ENCODE measurements around the gene CITED4. TPM values are rescaled to one million over a fixed set of nuclear protein-coding genes. Genes with fewer than 3 reads are reported as not detected.

CITED4 gene
- polyA plus RNA-seq, 1 donor from 2014 or later = 2.6 TPM

- no peak overlapping the region for H3K4me3 ChIP-seq (ENCODE audit: low read length)
- no peaks in the 10 kb centered on the region for H3K27me3 ChIP-seq (ENCODE audit: insufficient read depth, low read depth, low read length)
- no peaks in the 10 kb centered on the region for H3K9me3 ChIP-seq (ENCODE audit: low read length)
- no peaks in the 10 kb centered on the region for H4K20me1 ChIP-seq (ENCODE audit: insufficient read depth)
- TF ChIP-seq, protein P1, sequence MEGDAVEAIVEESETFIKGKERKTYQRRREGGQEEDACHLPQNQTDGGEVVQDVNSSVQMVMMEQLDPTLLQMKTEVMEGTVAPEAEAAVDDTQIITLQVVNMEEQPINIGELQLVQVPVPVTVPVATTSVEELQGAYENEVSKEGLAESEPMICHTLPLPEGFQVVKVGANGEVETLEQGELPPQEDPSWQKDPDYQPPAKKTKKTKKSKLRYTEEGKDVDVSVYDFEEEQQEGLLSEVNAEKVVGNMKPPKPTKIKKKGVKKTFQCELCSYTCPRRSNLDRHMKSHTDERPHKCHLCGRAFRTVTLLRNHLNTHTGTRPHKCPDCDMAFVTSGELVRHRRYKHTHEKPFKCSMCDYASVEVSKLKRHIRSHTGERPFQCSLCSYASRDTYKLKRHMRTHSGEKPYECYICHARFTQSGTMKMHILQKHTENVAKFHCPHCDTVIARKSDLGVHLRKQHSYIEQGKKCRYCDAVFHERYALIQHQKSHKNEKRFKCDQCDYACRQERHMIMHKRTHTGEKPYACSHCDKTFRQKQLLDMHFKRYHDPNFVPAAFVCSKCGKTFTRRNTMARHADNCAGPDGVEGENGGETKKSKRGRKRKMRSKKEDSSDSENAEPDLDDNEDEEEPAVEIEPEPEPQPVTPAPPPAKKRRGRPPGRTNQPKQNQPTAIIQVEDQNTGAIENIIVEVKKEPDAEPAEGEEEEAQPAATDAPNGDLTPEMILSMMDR (IDR thresholded peaks at IDR 0.05; ENCODE audit: poor library complexity, severe bottlenecking) = no peak
- no peak for TF ChIP-seq POLR2AphosphoS5 (IDR thresholded peaks at IDR 0.05)
- no peak for TF ChIP-seq REST (IDR thresholded peaks at IDR 0.05; ENCODE audit: borderline replicate concordance)
- TF ChIP-seq RAD21 (conservative IDR thresholded peaks at IDR 0.05) = no peak
- TF ChIP-seq EP300 (conservative IDR thresholded peaks at IDR 0.05; ENCODE audit: poor library complexity, severe bottlenecking) = no peak
- TF ChIP-seq MXI1 (conservative IDR thresholded peaks at IDR 0.05; ENCODE audit: poor library complexity, severe bottlenecking) = no peak
- no peaks in the 10 kb centered on the region for H3K9me2 ChIP-seq (ENCODE audit: insufficient read depth, low read length)
- no peak overlapping the region for H2AFZ ChIP-seq (ENCODE audit: low read depth, low read length)
- no peak overlapping the region for H3K27ac ChIP-seq (ENCODE audit: low read length)
- no peaks in the 10 kb centered on the region for H3K79me2 ChIP-seq (replicated peaks; ENCODE audit: insufficient read depth, low read length)
- H3K4me2 ChIP-seq (ENCODE audit: low read length) = no peak overlapping the region
- no peaks in the 10 kb centered on the region for H3K36me3 ChIP-seq (ENCODE audit: insufficient read depth, low read length)
- H3F3A ChIP-seq (ENCODE audit: insufficient read depth, low read length, poor library complexity, severe bottlenecking) = no peaks in the 10 kb centered on the region
- no peak overlapping the region for H3K9ac ChIP-seq (ENCODE audit: low read length)
Measured at GRCh38 chr1:40894455-40894854, 32.3 kb upstream of the CITED4 start.

GRCh38 chr1:40893946-40894345 lies 31.8 kb upstream of the CITED4 start:
- no peak overlapping the region for H2AFZ ChIP-seq (ENCODE audit: low read depth, low read length)
- no peaks in the 10 kb centered on the region for H3K9me2 ChIP-seq (ENCODE audit: insufficient read depth, low read length)
- no peak overlapping the region for H3K9ac ChIP-seq (ENCODE audit: low read length)
- H3K27me3 ChIP-seq (ENCODE audit: insufficient read depth, low read depth, low read length) = no peaks in the 10 kb centered on the region
- H3K9me3 ChIP-seq (ENCODE audit: low read length) = no peaks in the 10 kb centered on the region
- H3K36me3 ChIP-seq (ENCODE audit: insufficient read depth, low read length) = no peaks in the 10 kb centered on the region
- no peak overlapping the region for H3K27ac ChIP-seq (ENCODE audit: low read length)
- H3K4me2 ChIP-seq (ENCODE audit: low read length) = no peak overlapping the region
- H3F3A ChIP-seq (ENCODE audit: insufficient read depth, low read length, poor library complexity, severe bottlenecking) = no peaks in the 10 kb centered on the region
- no peak overlapping the region for H3K4me3 ChIP-seq (ENCODE audit: low read length)
- no peaks in the 10 kb centered on the region for H3K79me2 ChIP-seq (replicated peaks; ENCODE audit: insufficient read depth, low read length)
- TF ChIP-seq POLR2AphosphoS5 (IDR thresholded peaks at IDR 0.05) (no peak), TAF1 (IDR thresholded peaks at IDR 0.05; ENCODE audit: low read depth) (no peak), RAD21 (conservative IDR thresholded peaks at IDR 0.05) (no peak), EP300 (conservative IDR thresholded peaks at IDR 0.05; ENCODE audit: poor library complexity, severe bottlenecking) (no peak), MXI1 (conservative IDR thresholded peaks at IDR 0.05; ENCODE audit: poor library complexity, severe bottlenecking) (no peak), REST (IDR thresholded peaks at IDR 0.05; ENCODE audit: borderline replicate concordance) (no peak), EZH2 (IDR thresholded peaks at IDR 0.05; ENCODE audit: borderline replicate concordance, insufficient read depth, low read length, poor library complexity, severe bottlenecking) (no peak), SMC3 (conservative IDR thresholded peaks at IDR 0.05; ENCODE audit: poor library complexity) (no peak)
- TF ChIP-seq, protein P1 (IDR thresholded peaks at IDR 0.05; ENCODE audit: poor library complexity, severe bottlenecking) = no peak
- no peaks in the 10 kb centered on the region for H4K20me1 ChIP-seq (ENCODE audit: insufficient read depth)
